OCI-LY7 (cell line): ENCODE data around the gene CACTIN.

Experiments
- EZH2phosphoT487 ChIP-seq: fragments of 200-600 bp; sonication (generic); IDR thresholded peaks from 2 replicates; pipeline ENCODE4 v1.6.1; 2018; ENCODE audit warnings: low read depth, borderline replicate concordance, mild to moderate bottlenecking, mixed run types, antibody characterized with exemption, low read length, moderate library complexity, mixed read lengths
- TF ChIP-seq, protein P1 (sequence below): fragments of 200-600 bp; sonication (generic); conservative IDR thresholded peaks from 2 replicates; pipeline ENCODE4 v1.5.1; 2014; ENCODE audit warnings: mild to moderate bottlenecking, antibody characterized with exemption, low read length, moderate library complexity, mixed read lengths

DNA sequence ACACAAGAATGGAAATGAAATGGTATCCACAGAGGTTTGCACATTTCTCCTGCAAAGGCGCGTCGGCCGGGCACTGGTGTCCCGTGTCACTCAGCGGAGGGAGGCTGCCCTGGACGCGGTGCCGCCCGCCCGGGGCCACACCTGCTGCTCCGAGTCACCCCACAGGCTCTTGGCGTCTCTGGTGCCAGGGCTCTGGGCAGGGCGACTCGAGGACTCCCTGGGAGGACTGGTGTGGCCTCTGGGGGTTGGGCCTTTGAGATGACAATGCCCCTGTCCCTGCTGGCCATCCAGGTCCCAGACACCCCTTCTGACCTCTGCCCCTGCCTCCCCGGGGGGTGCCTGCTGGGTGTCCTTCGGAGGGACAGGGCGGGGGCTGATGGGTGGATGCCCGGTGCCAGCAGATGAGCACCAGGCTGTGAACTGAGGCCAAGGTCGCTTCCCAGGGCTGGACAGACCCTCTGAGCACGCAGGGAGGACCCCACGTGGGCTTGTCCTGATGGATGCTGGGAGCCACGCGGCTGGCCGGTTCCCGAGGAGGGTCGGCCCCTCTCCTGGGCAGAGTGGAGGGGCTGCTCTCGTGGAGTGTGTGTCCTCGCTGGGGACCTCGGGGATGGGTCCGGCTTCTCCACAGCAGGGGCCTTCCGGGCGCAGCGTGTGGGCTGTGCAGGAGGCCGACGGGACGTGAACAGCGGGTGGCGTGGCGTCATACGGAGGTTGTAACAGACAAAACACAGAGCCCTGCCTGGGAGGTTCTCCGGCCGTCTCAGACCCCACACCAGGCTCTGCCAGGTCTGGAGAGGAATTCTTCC lies 4.7 kb upstream of the CACTIN start:
- TF ChIP-seq, protein P1, sequence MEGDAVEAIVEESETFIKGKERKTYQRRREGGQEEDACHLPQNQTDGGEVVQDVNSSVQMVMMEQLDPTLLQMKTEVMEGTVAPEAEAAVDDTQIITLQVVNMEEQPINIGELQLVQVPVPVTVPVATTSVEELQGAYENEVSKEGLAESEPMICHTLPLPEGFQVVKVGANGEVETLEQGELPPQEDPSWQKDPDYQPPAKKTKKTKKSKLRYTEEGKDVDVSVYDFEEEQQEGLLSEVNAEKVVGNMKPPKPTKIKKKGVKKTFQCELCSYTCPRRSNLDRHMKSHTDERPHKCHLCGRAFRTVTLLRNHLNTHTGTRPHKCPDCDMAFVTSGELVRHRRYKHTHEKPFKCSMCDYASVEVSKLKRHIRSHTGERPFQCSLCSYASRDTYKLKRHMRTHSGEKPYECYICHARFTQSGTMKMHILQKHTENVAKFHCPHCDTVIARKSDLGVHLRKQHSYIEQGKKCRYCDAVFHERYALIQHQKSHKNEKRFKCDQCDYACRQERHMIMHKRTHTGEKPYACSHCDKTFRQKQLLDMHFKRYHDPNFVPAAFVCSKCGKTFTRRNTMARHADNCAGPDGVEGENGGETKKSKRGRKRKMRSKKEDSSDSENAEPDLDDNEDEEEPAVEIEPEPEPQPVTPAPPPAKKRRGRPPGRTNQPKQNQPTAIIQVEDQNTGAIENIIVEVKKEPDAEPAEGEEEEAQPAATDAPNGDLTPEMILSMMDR = no peak
- no peak for TF ChIP-seq EZH2phosphoT487
